ENCODE data around the gene ATP4B.

GRCh38 chr13:113636266-113636963 lies 21.6 kb downstream of the ATP4B start:
- TF ChIP-seq GATA2 (IDR thresholded peaks at IDR 0.05; ENCODE audit: low read depth, low read length), result no peak
- TF ChIP-seq GATA3 (IDR thresholded peaks at IDR 0.05; ENCODE audit: low read depth, low read length), result no peak
